IMR-90 (cell line): ENCODE results near the gene AGAP1. TPM values are rescaled to one million over a fixed set of nuclear protein-coding genes. Genes with fewer than 3 reads are reported as not detected.

Experiments
- ATAC-seq: fragments of 200-7000 bp; cut with Tn5 transposase; 2 replicates; pipeline ENCODE4 v1.9.1; 2020; ENCODE audit warnings: low read depth, mild to moderate bottlenecking, moderate library complexity
- BruUV-seq: library from RNA; stranded (reverse); fragments of 400-500 nt; replicated peaks from 2 replicates; lab custom pipeline; 2021; lab: Mats Ljungman, UMichigan
- CTCF ChIA-PET: fragments of 300-600 bp; formaldehyde crosslinking; extraction: SDS; loops from one replicate; lab custom pipeline; 2021; ENCODE audit warnings: antibody characterized with exemption; lab: Yijun Ruan, JAX
- POLR2A ChIA-PET: fragments of 300-600 bp; sonication (Branson Sonifier 250); formaldehyde crosslinking; loops from one replicate; lab custom pipeline; 2022; ENCODE audit warnings: antibody characterized with exemption; ENCODE audit not compliant: unreplicated experiment; lab: Charles Lee
- DNase-seq: peaks from one replicate; pipeline ENCODE4 v3.0.0; 2013
- H2AFZ ChIP-seq: replicated peaks from 2 replicates; pipeline ENCODE3; 2013; ENCODE audit warnings: low read length, mild to moderate bottlenecking; ENCODE audit not compliant: poor library complexity
- H2AK5ac ChIP-seq: 2 replicates; pipeline ENCODE4 v1.6.1; 2013; ENCODE audit warnings: low read depth, low read length, inconsistent platforms
- H2AK9ac ChIP-seq: replicated peaks from 2 replicates; pipeline ENCODE3; 2013; ENCODE audit warnings: mild to moderate bottlenecking, low read depth, low read length, moderate library complexity; ENCODE audit not compliant: poor library complexity
- H2BK120ac ChIP-seq: 2 replicates; pipeline ENCODE4 v1.6.1; 2013; ENCODE audit warnings: low read depth, low read length, inconsistent platforms
- H2BK15ac ChIP-seq: 3 replicates; pipeline ENCODE4 v1.6.1; 2013; ENCODE audit warnings: low read depth, low read length, inconsistent platforms
- H2BK20ac ChIP-seq: 2 replicates; pipeline ENCODE4 v1.6.1; 2013; ENCODE audit warnings: low read depth, mild to moderate bottlenecking, inconsistent platforms, low read length, moderate library complexity
- H2BK5ac ChIP-seq: 2 replicates; pipeline ENCODE4 v1.6.1; 2013; ENCODE audit warnings: mild to moderate bottlenecking, low read depth, low read length, inconsistent platforms; ENCODE audit not compliant: poor library complexity, severe bottlenecking
- H3K14ac ChIP-seq: replicated peaks from 2 replicates; pipeline ENCODE4 v1.6.1; 2013; ENCODE audit warnings: low read depth, low read length, inconsistent platforms
- H3K18ac ChIP-seq: 2 replicates; pipeline ENCODE4 v1.6.1; 2013; ENCODE audit warnings: low read depth, low read length, control low read depth
- H3K23ac ChIP-seq: 2 replicates; pipeline ENCODE4 v1.6.1; 2013; ENCODE audit warnings: low read depth, low read length, inconsistent platforms
- H3K27ac ChIP-seq: 2 replicates; pipeline ENCODE4 v1.5.1; 2013; ENCODE audit warnings: mild to moderate bottlenecking, control low read depth, low read length; ENCODE audit not compliant: insufficient read depth
- H3K27me3 ChIP-seq: 2 replicates; pipeline ENCODE4 v1.6.1; 2013; ENCODE audit warnings: low read length; ENCODE audit not compliant: control insufficient read depth, insufficient read depth
- H3K36me3 ChIP-seq: 2 replicates; pipeline ENCODE4 v1.6.1; 2013; ENCODE audit warnings: low read length, mixed read lengths; ENCODE audit not compliant: control insufficient read depth, insufficient read depth
- H3K4ac ChIP-seq: 2 replicates; pipeline ENCODE4 v1.6.1; 2013; ENCODE audit warnings: low read depth, low read length, inconsistent platforms
- H3K4me1 ChIP-seq: 2 replicates; pipeline ENCODE4 v1.6.1; 2013; ENCODE audit warnings: low read length, mixed read lengths; ENCODE audit not compliant: control insufficient read depth, insufficient read depth
- H3K4me2 ChIP-seq: 2 replicates; pipeline ENCODE4 v1.6.1; 2013; ENCODE audit warnings: low read depth, mild to moderate bottlenecking, control low read depth, low read length, moderate library complexity
- H3K4me3 ChIP-seq: 2 replicates; pipeline ENCODE4 v1.5.1; 2013; ENCODE audit warnings: low read depth, mild to moderate bottlenecking, control low read depth, low read length, moderate library complexity; ENCODE audit not compliant: insufficient read depth
- H3K56ac ChIP-seq: 2 replicates; pipeline ENCODE4 v1.6.1; 2013; ENCODE audit warnings: low read length, inconsistent platforms; ENCODE audit not compliant: insufficient read depth; ENCODE audit errors: extremely low read depth
- H3K79me1 ChIP-seq, 2 experiments: 2 replicates each; pipeline ENCODE4 v1.6.1; 2013; ENCODE audit warnings: low read length in 2 of 2, inconsistent platforms in 1 of 2, low read depth in 1 of 2
- H3K9ac ChIP-seq: 2 replicates; pipeline ENCODE4 v1.6.1; 2013; ENCODE audit warnings: low read depth, low read length, control low read depth
- H3K9me1 ChIP-seq: 2 replicates; pipeline ENCODE4 v1.6.1; 2013; ENCODE audit warnings: low read length, inconsistent platforms; ENCODE audit not compliant: insufficient read depth
- H3K9me3 ChIP-seq: 2 replicates; pipeline ENCODE4 v1.6.1; 2013; ENCODE audit warnings: low read length; ENCODE audit not compliant: control insufficient read depth, insufficient read depth
- H4K20me1 ChIP-seq: 2 replicates; pipeline ENCODE4 v1.6.1; 2013; ENCODE audit warnings: low read length, inconsistent platforms; ENCODE audit not compliant: insufficient read depth
- H4K5ac ChIP-seq: 2 replicates; pipeline ENCODE4 v1.6.1; 2013; ENCODE audit warnings: mild to moderate bottlenecking, low read depth, low read length, control low read depth
- H4K8ac ChIP-seq, 2 experiments: 2 replicates each; pipeline ENCODE4 v1.6.1; 2013; ENCODE audit warnings: low read depth in 2 of 2, low read length in 2 of 2, control low read depth in 1 of 2, inconsistent platforms in 1 of 2
- H4K91ac ChIP-seq: 2 replicates; pipeline ENCODE4 v1.6.1; 2013; ENCODE audit warnings: low read depth, low read length, inconsistent platforms; ENCODE audit not compliant: insufficient read depth
- BHLHE40 ChIP-seq: fragments of 150-350 bp; IDR thresholded peaks from 2 replicates; pipeline ENCODE4 v1.6.1; 2016; ENCODE audit warnings: mild to moderate bottlenecking, low read depth, low read length
- CEBPB ChIP-seq: IDR thresholded peaks from 2 replicates; pipeline ENCODE4 v1.6.1; 2012; ENCODE audit warnings: low read depth, low read length, improper control_type of control experiment
- CHD1 ChIP-seq: IDR thresholded peaks from 2 replicates; pipeline ENCODE4 v1.6.1; 2012; ENCODE audit warnings: low read depth, low read length, improper control_type of control experiment
- CTCF ChIP-seq: conservative IDR thresholded peaks from 2 replicates; pipeline ENCODE4 v1.5.1; 2012; ENCODE audit warnings: mild to moderate bottlenecking, low read depth, low read length, improper control_type of control experiment
- FOS ChIP-seq: fragments of 150-350 bp; IDR thresholded peaks from 2 replicates; pipeline ENCODE4 v1.6.1; 2016; ENCODE audit warnings: low read depth, low read length
- MAFK ChIP-seq: IDR thresholded peaks from 2 replicates; pipeline ENCODE4 v1.6.1; 2012; ENCODE audit warnings: low read depth, low read length, improper control_type of control experiment
- MAZ ChIP-seq: IDR thresholded peaks from 2 replicates; pipeline ENCODE4 v1.6.1; 2012; ENCODE audit warnings: low read depth, mild to moderate bottlenecking, low read length, improper control_type of control experiment, moderate library complexity, borderline replicate concordance
- NFE2L2 ChIP-seq: fragments of 150-350 bp; IDR thresholded peaks from 2 replicates; pipeline ENCODE4 v1.6.1; 2016; ENCODE audit warnings: low read depth, mild to moderate bottlenecking, low read length
- POLR2A ChIP-seq: IDR thresholded peaks from 2 replicates; pipeline ENCODE4 v1.6.1; 2012; ENCODE audit warnings: mild to moderate bottlenecking, low read depth, low read length
- RCOR1 ChIP-seq: IDR thresholded peaks from 2 replicates; pipeline ENCODE4 v1.6.1; 2012; ENCODE audit warnings: mild to moderate bottlenecking, low read length, improper control_type of control experiment; ENCODE audit not compliant: insufficient replicate concordance
- SMC3 ChIP-seq: fragments of 150-350 bp; IDR thresholded peaks from 2 replicates; pipeline ENCODE4 v1.6.1; 2016; ENCODE audit warnings: low read depth, mild to moderate bottlenecking, antibody characterized with exemption, low read length, moderate library complexity
- WGBS, 2 experiments: methylation state at CpG; one replicate each; pipeline versions ENCODE4 v1.1.5 to v1.1.7; 2013; ENCODE audit warnings: missing lambda C conversion rate in 2 of 2; ENCODE audit not compliant: insufficient read length in 1 of 2; ENCODE audit errors: extremely low coverage in 2 of 2; 5-methylcytosine and 5-hydroxymethylcytosine counted together
- dilution Hi-C: fragments of 300-500 bp; cut with HindIII; formaldehyde crosslinking; loops from one replicate; pipeline ENCODE4 v1.14.3; 2018; ENCODE audit warnings: low sequenced_read_pairs; ENCODE audit not compliant: unreplicated experiment
- in situ Hi-C: fragments of 300-500 bp; cut with MboI; formaldehyde crosslinking; loops from 3 replicates; pipeline ENCODE4 v1.14.3; 2019; ENCODE audit warnings: low sequenced_read_pairs, inconsistent platforms, mixed read lengths
- intact Hi-C: fragments of 100-400 bp; cut with micrococcal nuclease; formaldehyde crosslinking; loops from 2 replicates; pipeline ENCODE4 v1.10.0; 2022
- polyA plus RNA-seq, 3 experiments: library from polyadenylated mRNA; depleted of rRNA; stranded (reverse); fragments of >200 nt; gene quantifications; 2 replicates each; pipeline ENCODE4 v1.2.3, GENCODE V29; 2012; ENCODE audit warnings: low replicate concordance in 1 of 3
- total RNA-seq: library from RNA; depleted of rRNA; stranded (reverse); fragments of >200 nt; gene quantifications from 2 replicates; pipeline ENCODE4 v1.2.3, GENCODE V29; 2012
- TF ChIP-seq, protein P1 (sequence below): fragments of 150-350 bp; IDR thresholded peaks from 2 replicates; pipeline ENCODE4 v1.6.1; 2017; ENCODE audit warnings: mild to moderate bottlenecking, antibody characterized with exemption, low read length, low read depth
- TF ChIP-seq, protein P2 (sequence below): fragments of 150-350 bp; IDR thresholded peaks from 2 replicates; pipeline ENCODE4 v1.6.1; 2016; ENCODE audit warnings: low read depth, mild to moderate bottlenecking, low read length, moderate library complexity, borderline replicate concordance

AGAP1 gene
- total and polyA plus RNA-seq, 2 of the 4 experiments (the other 2 are of a cell fraction), result 15.1 to 16.4 TPM

- no peaks in the 10 kb centered on the region for H3K27me3 ChIP-seq
- no peak for ATAC-seq
- peaks cover 29 to 72% of the 10 kb centered on the region in 2 experiments for H3K79me1 ChIP-seq
- dilution Hi-C loops (no loop called here), in situ Hi-C loops (no loop called here), intact Hi-C loops (no loop called here)
- no peak overlapping the region for H2AK5ac ChIP-seq
- DNase-seq, result no peak
- H3K4ac ChIP-seq, result no peak overlapping the region
- no peaks in the 10 kb centered on the region for H3K36me3 ChIP-seq
- H3K56ac ChIP-seq, result no peak overlapping the region
- H3K4me1 ChIP-seq, result peaks cover 6% of the 10 kb centered on the region; the same call in 1 of the 2 replicates
- H3K9me3 ChIP-seq, result no peaks in the 10 kb centered on the region
- no peak overlapping the region for H2BK5ac ChIP-seq
- no peak overlapping the region for H3K4me2 ChIP-seq
- CTCF ChIA-PET, result no interaction called here
- no peak overlapping the region for H2BK20ac ChIP-seq
- no peak overlapping the region for H3K18ac ChIP-seq
- H4K5ac ChIP-seq, result no peak overlapping the region
- H2AK9ac ChIP-seq, result no peak overlapping the region
- H4K20me1 ChIP-seq, result peaks cover 83% of the 10 kb centered on the region
- H4K91ac ChIP-seq, result no peak overlapping the region
- TF ChIP-seq CTCF (no peak), CEBPB (no peak), NFE2L2 (no peak), FOS (no peak), BHLHE40 (no peak), SMC3 (no peak), RCOR1 (no peak), CHD1 (no peak), MAZ (no peak), MAFK (no peak), POLR2A (no peak)
- TF ChIP-seq, protein P1, sequence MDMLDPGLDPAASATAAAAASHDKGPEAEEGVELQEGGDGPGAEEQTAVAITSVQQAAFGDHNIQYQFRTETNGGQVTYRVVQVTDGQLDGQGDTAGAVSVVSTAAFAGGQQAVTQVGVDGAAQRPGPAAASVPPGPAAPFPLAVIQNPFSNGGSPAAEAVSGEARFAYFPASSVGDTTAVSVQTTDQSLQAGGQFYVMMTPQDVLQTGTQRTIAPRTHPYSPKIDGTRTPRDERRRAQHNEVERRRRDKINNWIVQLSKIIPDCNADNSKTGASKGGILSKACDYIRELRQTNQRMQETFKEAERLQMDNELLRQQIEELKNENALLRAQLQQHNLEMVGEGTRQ, result no peak
- TF ChIP-seq, protein P2, sequence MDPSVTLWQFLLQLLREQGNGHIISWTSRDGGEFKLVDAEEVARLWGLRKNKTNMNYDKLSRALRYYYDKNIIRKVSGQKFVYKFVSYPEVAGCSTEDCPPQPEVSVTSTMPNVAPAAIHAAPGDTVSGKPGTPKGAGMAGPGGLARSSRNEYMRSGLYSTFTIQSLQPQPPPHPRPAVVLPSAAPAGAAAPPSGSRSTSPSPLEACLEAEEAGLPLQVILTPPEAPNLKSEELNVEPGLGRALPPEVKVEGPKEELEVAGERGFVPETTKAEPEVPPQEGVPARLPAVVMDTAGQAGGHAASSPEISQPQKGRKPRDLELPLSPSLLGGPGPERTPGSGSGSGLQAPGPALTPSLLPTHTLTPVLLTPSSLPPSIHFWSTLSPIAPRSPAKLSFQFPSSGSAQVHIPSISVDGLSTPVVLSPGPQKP, result no peak
- 92% methylated on average over 8 of the region's 9 CpGs; no CpG with 5 or more reads in 1 of the 2 experiments for WGBS, 2 experiments
- no peak overlapping the region for H3K23ac ChIP-seq
- no peak overlapping the region for H3K14ac ChIP-seq
- no peak overlapping the region for H3K27ac ChIP-seq
- no TSS peak for BruUV-seq
- H3K9ac ChIP-seq, result no peak overlapping the region
- POLR2A ChIA-PET, result no interaction called here
- no peak overlapping the region for H2BK120ac ChIP-seq
- H3K9me1 ChIP-seq, result peaks cover 18% of the 10 kb centered on the region
- H2AFZ ChIP-seq, result no peak overlapping the region
- H2BK15ac ChIP-seq, result no peak overlapping the region
- H4K8ac ChIP-seq, result no peak overlapping the region
- H3K4me3 ChIP-seq, result no peak overlapping the region
These were observed 61.1 kb downstream of the AGAP1 start for GRCh38 chr2:235554936-235555335.
